Progenitor cell of endocrine pancreas (in vitro differentiated cells): ENCODE measurements around the gene GAS2. TPM values are rescaled to one million over a fixed set of nuclear protein-coding genes. Genes with fewer than 3 reads are reported as not detected.

Experiments used
- DNase-seq: peaks from one replicate; pipeline ENCODE4 v3.0.0; 2021; ENCODE audit warnings: low spot score; ENCODE audit not compliant: unreplicated experiment
- H3K27ac Mint-ChIP-seq: 2 replicates; pipeline ENCODE4 v1.8.0; 2021; ENCODE audit warnings: mild to moderate bottlenecking, moderate library complexity, mixed read lengths
- H3K27me3 Mint-ChIP-seq: 2 replicates; pipeline ENCODE4 v1.8.0; 2021; ENCODE audit warnings: mixed read lengths
- H3K36me3 Mint-ChIP-seq: 2 replicates; pipeline ENCODE4 v1.8.0; 2022; ENCODE audit warnings: mixed read lengths; ENCODE audit not compliant: insufficient read depth
- H3K4me1 Mint-ChIP-seq: 2 replicates; pipeline ENCODE4 v1.8.0; 2021; ENCODE audit warnings: low read depth, mixed read lengths
- H3K4me3 Mint-ChIP-seq: 2 replicates; pipeline ENCODE4 v1.8.0; 2021; ENCODE audit warnings: low read depth, mild to moderate bottlenecking, moderate library complexity, mixed read lengths
- H3K9me3 Mint-ChIP-seq: 2 replicates; pipeline ENCODE4 v1.8.0; 2021; ENCODE audit warnings: low read depth, mixed read lengths
- total RNA-seq: library from RNA; stranded (reverse); gene quantifications from 2 replicates; pipeline ENCODE4 v1.2.1, GENCODE V29; 2021
- TF ChIP-seq, protein P1 (sequence below): fragments of 200-600 bp; sonication (generic); IDR thresholded peaks from one replicate; pipeline ENCODE4 v1.5.0; 2021; ENCODE audit warnings: antibody characterized with exemption, mild to moderate bottlenecking; ENCODE audit not compliant: unreplicated experiment

The GAS2 gene
- total RNA-seq, 1 donor from 2014 or later: 14.5 TPM

DNA sequence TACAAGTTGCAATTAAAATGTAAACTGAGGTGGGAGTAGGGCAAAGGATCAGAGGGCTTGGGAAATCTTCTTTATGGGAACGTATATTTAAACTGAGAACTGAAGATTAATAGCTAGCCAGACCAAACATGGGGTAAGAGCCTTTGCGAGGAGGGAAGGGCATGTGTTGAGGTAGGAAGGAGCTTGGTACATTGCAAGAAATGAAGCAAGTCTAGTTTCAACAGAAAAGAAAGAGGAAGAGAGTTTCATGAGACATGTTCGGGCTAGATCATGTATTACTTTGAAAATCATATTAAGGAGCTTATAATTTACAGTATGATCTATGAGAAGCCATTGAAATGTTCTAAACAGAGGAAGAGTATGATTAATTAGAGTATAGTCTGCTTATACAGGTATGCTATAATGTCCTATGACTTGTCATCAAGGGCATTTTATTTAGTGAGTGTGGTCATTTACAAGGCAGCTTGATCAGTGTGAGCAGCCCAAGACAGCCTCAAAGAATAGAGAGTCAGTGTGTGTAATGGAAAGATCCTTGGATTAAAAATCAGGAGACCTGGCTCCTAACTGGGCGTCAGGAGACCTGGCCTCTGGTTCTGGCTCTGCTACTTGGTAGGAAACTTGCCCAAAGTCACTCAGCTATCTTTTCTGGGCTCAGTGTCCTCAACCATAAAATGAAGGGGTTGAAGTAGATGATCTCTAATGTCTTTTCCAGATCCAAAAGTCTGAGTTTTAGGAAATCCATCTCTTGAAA lies 10.9 kb downstream of the GAS2 start:
- no peak for DNase-seq
- H3K9me3 Mint-ChIP-seq: no peaks in the 10 kb centered on the region
- H3K36me3 Mint-ChIP-seq: no peaks in the 10 kb centered on the region
- H3K4me1 Mint-ChIP-seq: peaks cover 25% of the 10 kb centered on the region
- TF ChIP-seq, protein P1, sequence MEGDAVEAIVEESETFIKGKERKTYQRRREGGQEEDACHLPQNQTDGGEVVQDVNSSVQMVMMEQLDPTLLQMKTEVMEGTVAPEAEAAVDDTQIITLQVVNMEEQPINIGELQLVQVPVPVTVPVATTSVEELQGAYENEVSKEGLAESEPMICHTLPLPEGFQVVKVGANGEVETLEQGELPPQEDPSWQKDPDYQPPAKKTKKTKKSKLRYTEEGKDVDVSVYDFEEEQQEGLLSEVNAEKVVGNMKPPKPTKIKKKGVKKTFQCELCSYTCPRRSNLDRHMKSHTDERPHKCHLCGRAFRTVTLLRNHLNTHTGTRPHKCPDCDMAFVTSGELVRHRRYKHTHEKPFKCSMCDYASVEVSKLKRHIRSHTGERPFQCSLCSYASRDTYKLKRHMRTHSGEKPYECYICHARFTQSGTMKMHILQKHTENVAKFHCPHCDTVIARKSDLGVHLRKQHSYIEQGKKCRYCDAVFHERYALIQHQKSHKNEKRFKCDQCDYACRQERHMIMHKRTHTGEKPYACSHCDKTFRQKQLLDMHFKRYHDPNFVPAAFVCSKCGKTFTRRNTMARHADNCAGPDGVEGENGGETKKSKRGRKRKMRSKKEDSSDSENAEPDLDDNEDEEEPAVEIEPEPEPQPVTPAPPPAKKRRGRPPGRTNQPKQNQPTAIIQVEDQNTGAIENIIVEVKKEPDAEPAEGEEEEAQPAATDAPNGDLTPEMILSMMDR: no peak
- no peak overlapping the region for H3K27ac Mint-ChIP-seq
- no peak overlapping the region for H3K4me3 Mint-ChIP-seq
- H3K27me3 Mint-ChIP-seq: no peaks in the 10 kb centered on the region

DNA sequence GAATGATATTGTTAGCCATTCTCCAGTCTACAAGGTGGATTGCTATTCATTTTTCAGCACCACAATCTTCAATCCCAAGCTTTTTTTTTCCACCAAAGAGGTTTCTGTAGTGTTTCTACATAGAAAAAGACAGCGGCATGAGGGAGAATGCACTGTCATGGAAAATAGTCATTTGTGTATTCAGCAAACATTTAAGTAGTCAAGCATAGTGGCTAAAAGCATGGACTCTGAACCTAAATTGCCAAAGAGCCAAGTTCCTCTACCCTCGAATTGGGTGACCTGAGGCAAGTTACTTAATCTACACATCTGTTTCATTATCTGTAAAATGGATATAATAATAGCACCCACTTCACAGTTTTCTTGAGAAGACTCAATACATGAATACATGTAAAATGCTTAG lies 14.2 kb downstream of the GAS2 start:
- Mint-ChIP-seq H3K9me3 (no peaks in the 10 kb centered on the region), H3K4me1 (peaks cover 7% of the 10 kb centered on the region), H3K27me3 (no peaks in the 10 kb centered on the region), H3K27ac (no peak overlapping the region), H3K4me3 (no peak overlapping the region), H3K36me3 (no peaks in the 10 kb centered on the region)
- TF ChIP-seq, protein P1: no peak
- DNase-seq: no peak

DNA sequence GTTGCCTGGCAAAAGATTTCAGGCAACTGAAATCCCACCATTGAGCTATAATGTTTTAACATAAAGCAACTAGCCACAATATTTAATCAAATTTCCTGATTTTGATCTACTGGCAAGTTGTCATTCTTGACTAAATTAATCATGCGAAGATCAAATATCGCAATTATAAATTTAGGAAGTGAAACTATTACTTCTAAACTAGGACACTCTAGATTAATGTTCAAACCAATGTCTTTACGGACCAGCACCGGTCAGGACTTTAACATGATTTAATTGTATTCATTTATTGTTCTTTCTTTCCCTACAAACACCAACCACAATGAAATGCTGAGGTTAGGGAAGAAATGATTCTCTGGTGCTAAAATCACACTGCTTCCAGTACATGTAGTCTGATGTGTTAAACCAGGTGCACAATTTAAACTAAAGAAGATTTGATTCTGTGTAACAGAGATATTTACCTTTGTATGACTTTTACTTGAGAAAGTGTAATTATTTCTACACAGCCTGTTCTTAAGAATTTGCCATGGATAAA lies 14.9 kb downstream of the GAS2 start:
- DNase-seq: no peak
- TF ChIP-seq, protein P1: no peak
- H3K27me3 Mint-ChIP-seq: no peaks in the 10 kb centered on the region
- no peaks in the 10 kb centered on the region for H3K9me3 Mint-ChIP-seq
- no peak overlapping the region for H3K27ac Mint-ChIP-seq
- no peaks in the 10 kb centered on the region for H3K36me3 Mint-ChIP-seq
- peaks cover 4% of the 10 kb centered on the region for H3K4me1 Mint-ChIP-seq
- H3K4me3 Mint-ChIP-seq: no peak overlapping the region

DNA sequence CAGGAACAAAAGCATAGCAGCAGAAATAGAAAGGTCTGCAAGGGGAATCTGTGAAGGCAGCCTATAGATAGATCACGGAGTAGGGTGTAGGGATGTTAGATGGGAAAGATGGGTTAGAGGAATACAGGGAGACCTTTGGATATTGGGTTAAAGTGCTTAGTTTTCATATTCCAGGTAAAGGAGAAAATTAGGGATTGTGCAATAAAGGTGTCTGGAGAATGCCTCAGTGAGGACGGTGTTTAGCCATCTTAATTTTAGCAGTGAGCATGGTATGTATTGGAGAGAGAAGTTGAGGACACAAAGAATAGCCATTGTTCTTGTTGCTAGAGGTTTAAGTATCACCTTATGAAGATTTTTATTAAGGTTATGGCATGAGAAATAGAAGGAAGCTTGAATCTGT lies 17.7 kb downstream of the GAS2 start:
- Mint-ChIP-seq H3K36me3 (no peaks in the 10 kb centered on the region), H3K9me3 (no peaks in the 10 kb centered on the region), H3K4me3 (no peak overlapping the region), H3K27me3 (no peaks in the 10 kb centered on the region), H3K4me1 (peaks cover 7% of the 10 kb centered on the region), H3K27ac (no peak overlapping the region)
- TF ChIP-seq, protein P1: no peak
- DNase-seq: no peak

- Mint-ChIP-seq H3K36me3 (no peaks in the 10 kb centered on the region), H3K4me3 (no peak overlapping the region), H3K9me3 (no peaks in the 10 kb centered on the region), H3K27ac (no peak overlapping the region), H3K4me1 (peaks cover 5% of the 10 kb centered on the region), H3K27me3 (no peaks in the 10 kb centered on the region)
- DNase-seq: no peak
- TF ChIP-seq, protein P1: no peak
These were observed 18.7 kb downstream of the GAS2 start for GRCh38 chr11:22685111-22685510.
